ENCODE results near the gene TARS1. TPM values are rescaled to one million over a fixed set of nuclear protein-coding genes. Genes with fewer than 3 reads are reported as not detected.

The TARS1 gene
- total RNA-seq, 2 experiments from 2014 or later: 101 to 105 TPM

DNA sequence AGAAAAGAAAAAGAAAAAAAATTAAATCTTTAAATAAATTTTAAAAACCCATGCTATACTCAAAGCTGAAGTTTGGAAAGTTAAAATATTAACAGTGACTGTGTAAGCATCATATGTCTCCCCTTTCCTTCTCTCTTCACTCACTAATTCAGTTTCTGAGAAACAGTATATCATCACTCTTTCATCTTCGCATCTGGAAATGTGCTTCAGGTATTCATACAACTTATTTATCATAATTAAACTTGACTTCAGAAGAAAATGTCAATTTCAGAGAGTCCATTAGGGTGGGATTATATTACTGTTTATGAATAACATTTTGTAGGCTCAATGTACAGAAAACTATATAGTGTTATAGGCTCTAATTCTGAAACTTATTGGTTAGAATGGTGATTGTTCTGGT lies 29.3 kb upstream of the TARS1 start:
- Histone ChIP-seq H3K36me3 (ENCODE audit: insufficient read depth, low read length) (no peaks in the 10 kb centered on the region), H3K27ac (ENCODE audit: low read depth, low read length, poor library complexity, severe bottlenecking) (no peak overlapping the region), H4K20me1 (ENCODE audit: insufficient read depth, low read length) (no peaks in the 10 kb centered on the region), H2AFZ (ENCODE audit: low read length) (no peak overlapping the region), H3K9me3 (ENCODE audit: low read length) (no peaks in the 10 kb centered on the region), H3K79me2 (ENCODE audit: insufficient read depth, low read depth, low read length) (no peaks in the 10 kb centered on the region), H3K4me3 (ENCODE audit: low read depth, low read length, poor library complexity, severe bottlenecking) (no peak overlapping the region), H3K4me2 (ENCODE audit: low read length) (no peak overlapping the region), H3K4me1 (ENCODE audit: insufficient read depth, low read length, poor library complexity, severe bottlenecking) (no peaks in the 10 kb centered on the region), H3K9me2 (ENCODE audit: insufficient read depth, low read length) (no peaks in the 10 kb centered on the region)
- ChIA-PET POLR2A (no interaction called here), CTCF (ENCODE audit: unreplicated experiment) (no interaction called here)
- BruUV-seq (replicated peaks): no TSS peak
- DNase-seq (ENCODE audit: low spot score): no peak
- no peak for TF ChIP-seq EZH2phosphoT487 (IDR thresholded peaks at IDR 0.05; ENCODE audit: borderline replicate concordance, low read depth, low read length)
- TF ChIP-seq, protein P1, sequence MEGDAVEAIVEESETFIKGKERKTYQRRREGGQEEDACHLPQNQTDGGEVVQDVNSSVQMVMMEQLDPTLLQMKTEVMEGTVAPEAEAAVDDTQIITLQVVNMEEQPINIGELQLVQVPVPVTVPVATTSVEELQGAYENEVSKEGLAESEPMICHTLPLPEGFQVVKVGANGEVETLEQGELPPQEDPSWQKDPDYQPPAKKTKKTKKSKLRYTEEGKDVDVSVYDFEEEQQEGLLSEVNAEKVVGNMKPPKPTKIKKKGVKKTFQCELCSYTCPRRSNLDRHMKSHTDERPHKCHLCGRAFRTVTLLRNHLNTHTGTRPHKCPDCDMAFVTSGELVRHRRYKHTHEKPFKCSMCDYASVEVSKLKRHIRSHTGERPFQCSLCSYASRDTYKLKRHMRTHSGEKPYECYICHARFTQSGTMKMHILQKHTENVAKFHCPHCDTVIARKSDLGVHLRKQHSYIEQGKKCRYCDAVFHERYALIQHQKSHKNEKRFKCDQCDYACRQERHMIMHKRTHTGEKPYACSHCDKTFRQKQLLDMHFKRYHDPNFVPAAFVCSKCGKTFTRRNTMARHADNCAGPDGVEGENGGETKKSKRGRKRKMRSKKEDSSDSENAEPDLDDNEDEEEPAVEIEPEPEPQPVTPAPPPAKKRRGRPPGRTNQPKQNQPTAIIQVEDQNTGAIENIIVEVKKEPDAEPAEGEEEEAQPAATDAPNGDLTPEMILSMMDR (conservative IDR thresholded peaks at IDR 0.05; ENCODE audit: low read length): no peak
- intact Hi-C loops (cut with micrococcal nuclease; ENCODE audit: unreplicated experiment): no loop called here

DNA sequence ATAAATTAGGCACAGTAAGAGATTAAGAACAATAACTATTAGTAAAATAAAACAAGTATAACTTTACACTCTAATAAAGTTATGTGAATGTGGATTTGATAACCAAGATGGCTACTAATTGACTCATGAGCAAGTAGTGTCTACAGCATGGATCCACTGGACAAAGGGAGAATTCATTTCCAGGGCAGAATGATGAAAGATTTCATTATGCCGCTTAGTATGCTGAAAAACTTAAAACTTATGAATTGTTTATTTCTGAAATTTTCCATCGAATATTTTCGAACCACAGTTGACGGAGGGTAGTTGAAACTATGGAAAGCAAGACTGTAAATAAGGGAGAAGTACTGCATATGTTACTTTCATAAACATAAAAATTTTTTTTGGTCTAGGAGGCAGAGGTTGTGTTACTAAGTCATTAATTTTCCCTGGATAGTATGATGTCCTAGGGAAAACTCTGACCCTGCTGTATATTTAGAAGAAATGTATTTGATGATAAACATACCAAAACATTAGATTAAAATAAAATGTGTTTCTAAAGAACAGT lies 24.9 kb upstream of the TARS1 start:
- no peaks in the 10 kb centered on the region for H3K4me1 ChIP-seq (ENCODE audit: insufficient read depth, low read length, poor library complexity, severe bottlenecking)
- no peak overlapping the region for H2AFZ ChIP-seq (ENCODE audit: low read length)
- no peaks in the 10 kb centered on the region for H4K20me1 ChIP-seq (ENCODE audit: insufficient read depth, low read length)
- TF ChIP-seq, protein P1 (conservative IDR thresholded peaks at IDR 0.05; ENCODE audit: low read length): no peak
- no peak for TF ChIP-seq EZH2phosphoT487 (IDR thresholded peaks at IDR 0.05; ENCODE audit: borderline replicate concordance, low read depth, low read length)
- no peaks in the 10 kb centered on the region for H3K9me2 ChIP-seq (ENCODE audit: insufficient read depth, low read length)
- no peak overlapping the region for H3K4me2 ChIP-seq (ENCODE audit: low read length)
- H3K79me2 ChIP-seq (ENCODE audit: insufficient read depth, low read depth, low read length): no peaks in the 10 kb centered on the region
- intact Hi-C loops (cut with micrococcal nuclease; ENCODE audit: unreplicated experiment): no loop called here
- no TSS peak for BruUV-seq (replicated peaks)
- CTCF ChIA-PET (ENCODE audit: unreplicated experiment): no interaction called here
- H3K27ac ChIP-seq (ENCODE audit: low read depth, low read length, poor library complexity, severe bottlenecking): no peak overlapping the region
- POLR2A ChIA-PET: interaction anchor here (0.7 kb wide), 1 partner anchor 1598 kb away, joined by 3 read pairs; no protein-coding TSS in a partner anchor
- no peaks in the 10 kb centered on the region for H3K36me3 ChIP-seq (ENCODE audit: insufficient read depth, low read length)
- no peaks in the 10 kb centered on the region for H3K9me3 ChIP-seq (ENCODE audit: low read length)
- DNase-seq (ENCODE audit: low spot score): no peak
- H3K4me3 ChIP-seq (ENCODE audit: low read depth, low read length, poor library complexity, severe bottlenecking): no peak overlapping the region

DNA sequence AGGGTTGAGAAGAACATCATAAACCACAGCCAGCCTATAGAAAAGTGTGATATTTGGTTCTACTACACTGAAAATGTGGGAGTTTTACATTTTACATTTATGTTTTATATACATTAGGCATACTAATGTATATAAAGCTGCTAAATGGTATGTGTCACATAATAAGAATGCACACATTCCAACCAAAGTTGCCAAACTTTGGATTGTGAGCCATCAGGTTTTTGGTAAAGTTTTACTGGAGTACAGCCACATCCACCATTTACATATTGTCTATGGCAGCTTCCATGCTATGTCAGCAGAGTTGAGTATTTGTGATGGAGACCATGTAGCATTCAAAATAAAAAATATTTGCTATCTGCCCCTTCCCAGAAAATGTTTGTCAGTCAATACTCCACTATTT lies 23.1 kb upstream of the TARS1 start:
- no peaks in the 10 kb centered on the region for H3K36me3 ChIP-seq (ENCODE audit: insufficient read depth, low read length)
- no peak overlapping the region for H3K27ac ChIP-seq (ENCODE audit: low read depth, low read length, poor library complexity, severe bottlenecking)
- peaks cover 5% of the 10 kb centered on the region for H3K4me1 ChIP-seq (ENCODE audit: insufficient read depth, low read length, poor library complexity, severe bottlenecking)
- POLR2A ChIA-PET: no interaction called here
- no peak overlapping the region for H3K4me2 ChIP-seq (ENCODE audit: low read length)
- H2AFZ ChIP-seq (ENCODE audit: low read length): no peak overlapping the region
- no peak for TF ChIP-seq EZH2phosphoT487 (IDR thresholded peaks at IDR 0.05; ENCODE audit: borderline replicate concordance, low read depth, low read length)
- TF ChIP-seq, protein P1 (conservative IDR thresholded peaks at IDR 0.05; ENCODE audit: low read length): no peak
- H3K4me3 ChIP-seq (ENCODE audit: low read depth, low read length, poor library complexity, severe bottlenecking): no peak overlapping the region
- no peaks in the 10 kb centered on the region for H3K9me2 ChIP-seq (ENCODE audit: insufficient read depth, low read length)
- no peak for DNase-seq (ENCODE audit: low spot score)
- H3K9me3 ChIP-seq (ENCODE audit: low read length): no peaks in the 10 kb centered on the region
- intact Hi-C loops (cut with micrococcal nuclease; ENCODE audit: unreplicated experiment): no loop called here
- H4K20me1 ChIP-seq (ENCODE audit: insufficient read depth, low read length): no peaks in the 10 kb centered on the region
- H3K79me2 ChIP-seq (ENCODE audit: insufficient read depth, low read depth, low read length): no peaks in the 10 kb centered on the region
- BruUV-seq (replicated peaks): no TSS peak
- CTCF ChIA-PET (ENCODE audit: unreplicated experiment): no interaction called here
